ENCODE data around the gene ZHX3. TPM values are rescaled to one million over a fixed set of nuclear protein-coding genes. Genes with fewer than 3 reads are reported as not detected.

The ZHX3 gene
- polyA plus RNA-seq, 1 experiment, result 24.1 TPM

- TF ChIP-seq CTCF (IDR thresholded peaks at IDR 0.05; ENCODE audit: low read depth, low read length), result no peak
- Histone ChIP-seq H3K27me3 (ENCODE audit: control insufficient read depth, insufficient read depth, low read length) (no peaks in the 10 kb centered on the region), H3K27ac (ENCODE audit: low read depth, low read length) (peak overlapping the region; percentile 86), H3K9me3 (ENCODE audit: control insufficient read depth, insufficient read depth, low read length) (no peaks in the 10 kb centered on the region), H3K4me3 (ENCODE audit: low read depth, low read length) (no peak overlapping the region)
- DNase-seq (ENCODE audit: low read depth, low spot score), result peak; percentile 86
- ChIA-PET CTCF (interaction anchor here (0.6 to 3.8 kb wide), 34 partner anchors 8 to 265 kb away, joined by 3 to 43 read pairs (median 6); partner anchors contain the start of gene LPIN3), POLR2A (interaction anchor here (0.6 to 1.7 kb wide), 3 partner anchors 15 to 60 kb away, joined by 3 to 6 read pairs (median 5); no protein-coding TSS in a partner anchor)
Observed at GRCh38 chr20:41232973-41233926, 84.3 kb downstream of the ZHX3 start.

- POLR2A ChIA-PET, result no interaction called here
Observed at GRCh38 chr20:41231136-41231535, 86.4 kb downstream of the ZHX3 start.

GRCh38 chr20:41230136-41230535, 87.4 kb downstream of the ZHX3 start:
- Histone ChIP-seq H3K4me3 (ENCODE audit: low read depth, low read length) (no peak overlapping the region), H3K9me3 (ENCODE audit: control insufficient read depth, insufficient read depth, low read length) (no peaks in the 10 kb centered on the region), H3K27me3 (ENCODE audit: control insufficient read depth, insufficient read depth, low read length) (no peaks in the 10 kb centered on the region), H3K27ac (ENCODE audit: low read depth, low read length) (no peak overlapping the region)
- DNase-seq (ENCODE audit: low read depth, low spot score), result no peak
- CTCF ChIA-PET, result interaction anchor here (3.8 kb wide), 1 partner anchor 110 kb away, joined by 26 read pairs; the partner anchor contains the start of gene LPIN3
- POLR2A ChIA-PET, result no interaction called here
- TF ChIP-seq CTCF (IDR thresholded peaks at IDR 0.05; ENCODE audit: low read depth, low read length), result no peak

More at GRCh38 chr20:41231136-41231535, 86.4 kb downstream of the ZHX3 start:
- no peak for DNase-seq (ENCODE audit: low read depth, low spot score)
- Histone ChIP-seq H3K9me3 (ENCODE audit: control insufficient read depth, insufficient read depth, low read length) (no peaks in the 10 kb centered on the region), H3K27ac (ENCODE audit: low read depth, low read length) (no peak overlapping the region), H3K27me3 (ENCODE audit: control insufficient read depth, insufficient read depth, low read length) (no peaks in the 10 kb centered on the region), H3K4me3 (ENCODE audit: low read depth, low read length) (no peak overlapping the region)
- CTCF ChIA-PET, result interaction anchor here (0.5 to 3.8 kb wide), 8 partner anchors 8 to 268 kb away, joined by 3 to 43 read pairs (median 14); partner anchors contain the start of gene LPIN3
- no peak for TF ChIP-seq CTCF (IDR thresholded peaks at IDR 0.05; ENCODE audit: low read depth, low read length)

- no peak overlapping the region for H3K27ac ChIP-seq (ENCODE audit: low read depth, low read length)
- no peaks in the 10 kb centered on the region for H3K27me3 ChIP-seq (ENCODE audit: control insufficient read depth, insufficient read depth, low read length)
- POLR2A ChIA-PET, result no interaction called here
- CTCF ChIA-PET, result no interaction called here
- no peak for DNase-seq (ENCODE audit: low read depth, low spot score)
- H3K4me3 ChIP-seq (ENCODE audit: low read depth, low read length), result no peak overlapping the region
- H3K9me3 ChIP-seq (ENCODE audit: control insufficient read depth, insufficient read depth, low read length), result no peaks in the 10 kb centered on the region
- TF ChIP-seq CTCF (IDR thresholded peaks at IDR 0.05; ENCODE audit: low read depth, low read length), result no peak
Observed at GRCh38 chr20:41229259-41229658, 88.3 kb downstream of the ZHX3 start.

- Histone ChIP-seq H3K4me3 (ENCODE audit: low read depth, low read length) (no peak overlapping the region), H3K27me3 (ENCODE audit: control insufficient read depth, insufficient read depth, low read length) (no peaks in the 10 kb centered on the region), H3K9me3 (ENCODE audit: control insufficient read depth, insufficient read depth, low read length) (no peaks in the 10 kb centered on the region), H3K27ac (ENCODE audit: low read depth, low read length) (no peak overlapping the region)
- no peak for TF ChIP-seq CTCF (IDR thresholded peaks at IDR 0.05; ENCODE audit: low read depth, low read length)
- DNase-seq (ENCODE audit: low read depth, low spot score), result no peak
- CTCF ChIA-PET, result no interaction called here
- POLR2A ChIA-PET, result no interaction called here
Observed at GRCh38 chr20:41228858-41229257, 88.7 kb downstream of the ZHX3 start.

All from AG04450 (cell line).